HG02623 (cell line): ENCODE data around the gene CACTIN.

Experiments
- ATAC-seq: cut with Tn5 transposase; IDR thresholded peaks from one replicate; pipeline ENCODE4 v1.9.1; 2021; ENCODE audit warnings: moderate library complexity; ENCODE audit not compliant: unreplicated experiment

Gene CACTIN

GRCh38 chr19:3646336-3647092 is 19.9 kb upstream of the CACTIN start:
- no peak for ATAC-seq

- no peak for ATAC-seq
Observed at GRCh38 chr19:3645726-3646125, 19.1 kb upstream of the CACTIN start.

DNA sequence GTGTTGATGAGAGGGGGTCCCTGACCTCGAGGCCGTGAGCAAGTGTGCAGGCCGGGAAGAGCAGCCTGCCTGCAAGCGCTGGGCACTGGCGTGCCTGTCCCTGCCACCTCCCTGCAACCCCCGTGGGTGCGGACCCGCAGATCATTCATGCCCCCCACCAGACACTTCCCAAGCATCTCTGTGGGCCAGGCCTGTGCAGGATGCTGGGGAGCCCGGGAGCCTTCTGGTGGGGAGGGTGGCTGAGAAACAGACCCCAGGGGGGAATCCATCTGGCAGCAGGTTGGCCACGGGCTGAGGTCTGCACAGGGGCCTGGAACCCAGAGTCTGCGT is 18.4 kb upstream of the CACTIN start:
- ATAC-seq, result no peak

- ATAC-seq, result no peak
Observed at GRCh38 chr19:3644351-3645066, 17.9 kb upstream of the CACTIN start.

DNA sequence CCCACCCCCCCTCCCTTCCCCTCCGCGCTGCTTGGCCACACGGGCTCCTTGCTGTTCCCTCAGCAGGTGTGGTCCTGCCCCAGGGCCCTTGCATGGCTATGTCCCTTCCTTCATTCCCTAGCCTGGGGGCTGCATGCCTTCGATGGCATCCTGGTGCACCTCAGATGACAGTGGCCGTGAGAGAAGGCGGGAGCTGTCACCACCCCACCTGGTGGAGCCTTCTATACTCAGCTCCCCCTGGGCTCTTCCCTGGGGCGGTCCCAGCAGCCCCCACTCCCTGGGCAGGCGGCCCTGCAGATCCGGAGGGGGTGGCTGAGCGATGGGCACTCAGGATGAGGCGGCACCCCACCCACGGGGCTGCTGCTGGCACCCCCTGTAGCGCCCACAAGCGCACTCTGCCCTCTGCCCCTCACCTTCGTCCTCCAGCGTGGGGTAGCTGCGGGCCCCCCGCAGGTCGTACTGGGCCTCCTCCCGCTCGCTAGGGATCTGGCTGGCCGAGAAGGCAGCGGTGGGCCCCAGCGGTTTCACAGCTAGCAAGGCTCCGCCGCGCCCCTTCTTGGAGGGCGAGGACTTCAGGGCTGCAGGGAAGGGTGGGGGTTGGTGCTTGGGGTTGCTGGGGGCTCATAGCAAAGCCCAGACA is 17.2 kb upstream of the CACTIN start:
- ATAC-seq, result no peak

- ATAC-seq, result no peak
Observed at GRCh38 chr19:3642987-3643673, 16.5 kb upstream of the CACTIN start.

GRCh38 chr19:3642296-3642695 is 15.7 kb upstream of the CACTIN start:
- ATAC-seq, result no peak

- no peak for ATAC-seq
Observed at GRCh38 chr19:3641515-3642269, 15.1 kb upstream of the CACTIN start.

DNA sequence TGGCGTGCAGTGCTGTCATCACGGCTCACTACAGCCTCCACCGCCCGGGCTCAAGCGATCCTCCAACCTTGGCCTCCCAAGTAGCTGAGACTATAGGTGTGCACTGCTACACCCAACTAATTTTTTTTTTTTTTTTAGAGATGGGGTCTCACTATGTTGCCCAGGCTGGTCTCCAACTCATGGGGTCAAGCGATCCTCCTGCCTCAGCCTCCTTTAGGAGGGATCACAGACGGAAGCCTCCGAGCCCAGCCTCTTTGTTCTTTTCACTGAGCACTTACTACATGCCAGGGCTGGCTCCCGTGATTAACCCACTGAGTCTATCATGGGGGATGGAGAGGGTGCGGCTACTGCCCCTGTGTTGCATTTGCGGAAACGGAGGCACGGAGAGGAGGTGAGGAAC is 12.9 kb upstream of the CACTIN start:
- no peak for ATAC-seq

GRCh38 chr19:3638208-3639193 is 11.9 kb upstream of the CACTIN start:
- no peak for ATAC-seq

DNA sequence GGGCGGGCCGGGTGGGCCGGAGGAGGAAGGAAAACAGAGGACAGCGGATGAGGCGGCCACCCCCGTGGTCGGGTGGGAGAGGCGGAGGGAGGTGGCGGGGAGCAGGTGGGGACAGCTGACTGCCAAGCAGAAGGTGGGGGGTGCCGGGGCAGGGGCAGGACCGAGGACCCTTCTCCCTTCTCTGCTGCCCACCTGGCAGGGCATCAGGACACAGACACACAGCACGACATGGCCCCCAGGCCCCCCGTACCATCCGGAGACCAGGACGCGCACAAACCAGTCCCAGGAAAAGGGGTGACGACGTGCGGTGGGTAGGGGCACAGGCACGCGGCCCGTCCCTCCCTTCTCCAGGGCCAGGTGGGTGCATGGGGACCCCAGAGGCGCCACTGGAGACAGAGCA is 11.0 kb upstream of the CACTIN start:
- no peak for ATAC-seq

GRCh38 chr19:3636962-3637361 is 10.4 kb upstream of the CACTIN start:
- ATAC-seq, result no peak

- ATAC-seq, result no peak
Observed at GRCh38 chr19:3636506-3636905, 9.9 kb upstream of the CACTIN start.

DNA sequence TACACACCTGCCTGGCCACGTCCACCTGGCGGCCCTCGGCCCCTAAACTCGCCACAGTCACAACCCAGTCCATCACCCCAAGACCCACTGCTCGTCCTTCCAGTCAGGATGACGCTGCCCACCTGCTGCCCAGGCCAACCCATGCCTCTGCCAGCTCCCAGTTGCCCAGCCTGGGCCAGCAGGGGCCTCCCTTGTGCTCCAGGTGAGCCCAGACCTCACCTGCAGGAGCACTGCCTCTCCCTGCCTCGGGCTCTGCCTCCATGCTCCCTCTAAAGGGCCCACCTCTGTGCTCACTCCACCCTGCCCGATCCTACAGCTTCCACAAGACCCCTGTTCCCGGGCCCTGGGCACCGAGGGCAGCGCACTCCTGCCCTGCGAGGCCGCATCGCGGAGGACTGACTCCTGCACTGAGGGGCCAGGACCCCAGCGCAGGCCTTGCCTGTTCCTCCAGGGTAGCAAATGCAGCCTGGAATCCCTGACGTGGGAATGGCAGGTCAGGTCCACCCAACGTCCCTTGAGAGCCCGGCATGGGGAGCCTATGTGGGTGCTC is 8.0 kb upstream of the CACTIN start:
- ATAC-seq, result no peak

- no peak for ATAC-seq
Observed at GRCh38 chr19:3633559-3633988, 7.0 kb upstream of the CACTIN start.

GRCh38 chr19:3632739-3633558 is 6.4 kb upstream of the CACTIN start:
- ATAC-seq, result no peak

DNA sequence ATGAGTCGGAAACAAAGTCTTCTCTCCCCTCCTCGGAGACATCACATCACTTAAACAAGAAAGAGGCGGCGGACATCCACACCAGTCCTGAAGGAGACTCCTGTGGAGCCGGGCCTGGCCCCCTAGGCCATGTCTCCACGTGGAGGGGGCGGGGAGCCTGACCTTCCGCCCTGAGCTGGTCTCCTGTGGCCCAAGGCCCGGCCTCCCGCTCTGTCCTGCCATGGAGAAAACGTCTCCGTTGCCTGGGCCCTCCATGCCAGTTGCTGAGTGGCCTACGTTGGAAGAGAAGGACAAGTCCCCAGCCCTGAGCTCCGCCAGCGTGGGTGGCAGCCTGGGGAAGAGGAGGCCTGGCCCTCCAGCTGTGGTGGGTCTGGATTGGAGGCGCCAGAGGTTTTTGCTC is 5.5 kb upstream of the CACTIN start:
- ATAC-seq, result no peak

GRCh38 chr19:3631053-3631861 is 4.7 kb upstream of the CACTIN start:
- ATAC-seq, result no peak
